Activated T-cell treated with anti-CD3 and anti-CD28 coated beads, Interleukin-2, amount 50 U/mL, for 24 hours (primary cell): ENCODE measurements around the gene HACD4.
A peak's percentile ranks its signal among the peaks of the same experiment; 100 is the strongest.

ENCODE experiments used
- DNase-seq: peaks from one replicate; pipeline ENCODE4 v3.0.0-alpha.2; 2020
- H3K27ac Mint-ChIP-seq: 2 replicates; pipeline ENCODE4 v1.8.0; 2020; ENCODE audit warnings: mild to moderate bottlenecking, mixed read lengths
- H3K27me3 Mint-ChIP-seq: 2 replicates; pipeline ENCODE4 v1.8.0; 2020; ENCODE audit warnings: mixed read lengths
- H3K36me3 Mint-ChIP-seq: 2 replicates; pipeline ENCODE4 v1.8.0; 2020; ENCODE audit warnings: low read depth, mixed read lengths
- H3K4me1 Mint-ChIP-seq: 2 replicates; pipeline ENCODE4 v1.8.0; 2020; ENCODE audit warnings: low read depth, mixed read lengths
- H3K4me3 Mint-ChIP-seq: 2 replicates; pipeline ENCODE4 v1.8.0; 2020; ENCODE audit warnings: mild to moderate bottlenecking, moderate library complexity, mixed read lengths
- H3K9me3 Mint-ChIP-seq: 2 replicates; pipeline ENCODE4 v1.8.0; 2020; ENCODE audit warnings: mixed read lengths

Gene HACD4, protein sequence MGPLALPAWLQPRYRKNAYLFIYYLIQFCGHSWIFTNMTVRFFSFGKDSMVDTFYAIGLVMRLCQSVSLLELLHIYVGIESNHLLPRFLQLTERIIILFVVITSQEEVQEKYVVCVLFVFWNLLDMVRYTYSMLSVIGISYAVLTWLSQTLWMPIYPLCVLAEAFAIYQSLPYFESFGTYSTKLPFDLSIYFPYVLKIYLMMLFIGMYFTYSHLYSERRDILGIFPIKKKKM

DNA sequence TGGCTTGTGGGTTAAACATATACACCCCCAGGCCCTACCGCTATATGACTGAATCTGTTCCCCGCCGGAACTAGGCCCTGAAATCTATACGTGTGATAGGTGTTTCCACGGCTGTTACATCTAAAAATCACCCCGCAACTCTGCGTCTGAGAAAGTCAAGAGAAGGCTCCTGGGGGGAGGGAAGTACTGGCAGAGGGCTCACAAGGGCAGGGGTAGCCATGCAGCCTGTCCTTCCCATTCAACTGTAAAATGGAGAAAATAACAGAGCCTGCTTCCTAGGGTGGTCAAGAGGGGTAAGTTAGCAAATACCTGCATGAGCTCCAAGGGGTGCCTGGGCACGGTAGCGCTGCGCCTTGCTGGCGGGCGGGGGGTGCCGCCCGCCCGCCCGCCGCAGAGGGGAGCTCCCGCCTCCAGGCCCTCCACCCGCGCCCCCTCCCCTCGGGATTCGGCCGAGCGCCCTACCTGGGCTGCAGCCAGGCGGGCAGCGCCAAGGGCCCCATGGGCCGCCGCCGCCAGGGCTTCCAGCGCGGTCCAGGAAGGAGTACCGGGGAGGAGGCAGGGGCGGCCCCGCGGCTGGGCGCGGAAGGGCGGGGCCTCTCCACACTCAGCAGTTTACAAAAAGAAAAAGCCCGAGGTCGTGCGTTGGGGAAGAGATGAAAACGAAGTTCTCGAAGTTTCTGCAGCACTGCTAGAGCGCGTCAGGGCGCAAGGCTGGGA lies at the start of gene HACD4:
HACD4 (minus strand) TSS at position 550 of the 717 bp plus-strand sequence; CDS start at position 500, 50 bp downstream.
- no peaks in the 10 kb centered on the region for H3K9me3 Mint-ChIP-seq
- peak; percentile 78 for DNase-seq
- H3K27me3 Mint-ChIP-seq = no peaks in the 10 kb centered on the region
- peak within 1 kb of the TSS; percentile 70 for H3K4me3 Mint-ChIP-seq
- peaks cover 11% of the 10 kb centered on the region for H3K36me3 Mint-ChIP-seq
- peak within 1 kb of the TSS; percentile 82 for H3K27ac Mint-ChIP-seq
- H3K4me1 Mint-ChIP-seq = peaks cover 28% of the 10 kb centered on the region

DNA sequence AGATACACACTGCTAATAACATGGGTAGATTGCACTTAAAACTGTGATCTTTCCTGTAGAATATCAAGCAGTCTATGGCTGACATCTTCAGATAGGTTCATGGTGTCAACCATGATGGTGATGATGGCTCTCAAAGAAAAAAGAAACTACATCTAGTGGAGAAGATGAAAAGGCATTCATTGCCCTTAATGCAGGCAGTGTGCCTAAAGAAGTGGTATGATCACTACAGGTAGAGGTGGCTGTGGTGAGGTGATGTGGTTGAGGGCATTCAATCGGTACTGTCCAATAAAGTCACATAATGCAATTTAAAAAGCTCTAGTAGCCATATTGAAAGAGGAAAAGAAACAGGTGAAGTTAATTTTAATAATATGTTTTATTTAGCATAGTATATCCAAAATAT lies 49.4 kb upstream of the HACD4 start:
- Mint-ChIP-seq H3K36me3 (peaks cover 1% of the 10 kb centered on the region), H3K27me3 (no peaks in the 10 kb centered on the region), H3K4me3 (no peak overlapping the region), H3K9me3 (no peaks in the 10 kb centered on the region), H3K4me1 (peaks cover 27% of the 10 kb centered on the region), H3K27ac (no peak overlapping the region)
- DNase-seq = no peak

DNA sequence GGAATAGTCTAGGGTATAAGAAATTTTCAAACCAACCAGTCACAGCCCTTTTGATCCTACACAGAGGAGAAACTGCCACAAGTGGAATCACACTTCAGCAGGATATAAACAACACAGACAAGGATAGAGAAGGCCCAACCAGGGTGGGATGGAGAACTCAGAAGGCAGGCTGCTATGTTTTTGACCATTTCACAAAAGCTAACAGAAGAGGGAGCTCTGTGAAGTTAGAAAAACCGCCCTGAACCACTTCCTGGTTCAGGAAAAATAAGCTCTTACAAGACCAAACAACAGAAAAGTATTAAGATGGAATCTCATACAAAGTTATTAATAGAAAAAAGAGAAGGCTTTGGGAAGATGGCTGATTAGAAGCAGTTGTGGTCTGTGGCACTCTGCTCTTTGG lies 47.3 kb upstream of the HACD4 start:
- H3K4me1 Mint-ChIP-seq = peaks cover 27% of the 10 kb centered on the region
- no peak overlapping the region for H3K27ac Mint-ChIP-seq
- no peak for DNase-seq
- no peaks in the 10 kb centered on the region for H3K27me3 Mint-ChIP-seq
- no peaks in the 10 kb centered on the region for H3K36me3 Mint-ChIP-seq
- no peaks in the 10 kb centered on the region for H3K9me3 Mint-ChIP-seq
- H3K4me3 Mint-ChIP-seq = no peak overlapping the region

DNA sequence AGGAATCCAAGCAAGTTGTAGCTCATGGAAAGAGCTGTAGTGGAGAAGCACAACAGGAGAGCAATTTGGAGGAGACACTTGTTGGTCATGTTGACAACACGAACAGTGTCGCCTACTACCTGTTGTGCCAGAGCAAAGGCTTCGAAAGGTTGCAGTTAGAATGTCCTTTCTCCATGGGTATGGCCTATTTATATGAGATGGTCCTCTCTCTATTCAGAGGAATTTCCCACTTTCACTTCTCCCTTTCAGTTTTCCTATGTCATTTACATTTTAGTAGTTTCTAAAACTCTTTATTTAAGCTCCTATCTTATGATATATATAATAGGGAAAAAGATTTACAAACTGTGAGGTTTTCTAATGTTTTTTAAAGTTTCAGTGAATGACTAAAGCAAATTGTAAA lies 46.3 kb upstream of the HACD4 start, which contains the start of gene IFNB1:
IFNB1 (minus strand) TSS at position 162 of the 400 bp plus-strand sequence; CDS start at position 89, 73 bp downstream.
- no peaks in the 10 kb centered on the region for H3K36me3 Mint-ChIP-seq
- H3K27ac Mint-ChIP-seq = no peak within 1 kb of the TSS

DNA sequence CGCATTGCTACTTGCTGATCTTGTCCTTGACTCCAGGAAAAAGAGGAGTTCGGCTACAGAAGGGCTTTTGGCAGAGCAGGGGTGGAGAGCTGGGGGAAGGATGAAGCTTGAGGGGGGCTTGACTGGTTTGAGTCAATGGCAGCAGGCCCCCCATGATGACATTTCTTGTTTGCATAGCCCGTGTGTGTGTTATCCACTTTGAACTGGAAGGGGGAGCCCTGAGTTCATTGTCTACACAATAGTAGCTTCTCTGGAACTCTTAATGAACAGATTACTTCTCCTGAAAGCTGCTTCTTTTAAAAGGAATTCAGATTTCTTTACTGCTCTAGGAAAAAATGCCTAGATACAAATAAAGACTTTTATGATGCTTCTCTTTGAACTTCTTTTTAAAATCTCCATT lies 44.0 kb upstream of the HACD4 start:
- no peaks in the 10 kb centered on the region for H3K9me3 Mint-ChIP-seq
- H3K27me3 Mint-ChIP-seq = no peaks in the 10 kb centered on the region
- peaks cover 4% of the 10 kb centered on the region for H3K4me1 Mint-ChIP-seq
- no peak overlapping the region for H3K4me3 Mint-ChIP-seq
- no peak for DNase-seq
- no peaks in the 10 kb centered on the region for H3K36me3 Mint-ChIP-seq
- no peak overlapping the region for H3K27ac Mint-ChIP-seq

More for the DNA sequence above, 46.3 kb upstream of the HACD4 start, which contains the start of gene IFNB1:
- Mint-ChIP-seq H3K4me3 (no peak within 1 kb of the TSS), H3K27me3 (no peaks in the 10 kb centered on the region), H3K4me1 (peaks cover 23% of the 10 kb centered on the region), H3K9me3 (no peaks in the 10 kb centered on the region)
- no peak for DNase-seq

DNA sequence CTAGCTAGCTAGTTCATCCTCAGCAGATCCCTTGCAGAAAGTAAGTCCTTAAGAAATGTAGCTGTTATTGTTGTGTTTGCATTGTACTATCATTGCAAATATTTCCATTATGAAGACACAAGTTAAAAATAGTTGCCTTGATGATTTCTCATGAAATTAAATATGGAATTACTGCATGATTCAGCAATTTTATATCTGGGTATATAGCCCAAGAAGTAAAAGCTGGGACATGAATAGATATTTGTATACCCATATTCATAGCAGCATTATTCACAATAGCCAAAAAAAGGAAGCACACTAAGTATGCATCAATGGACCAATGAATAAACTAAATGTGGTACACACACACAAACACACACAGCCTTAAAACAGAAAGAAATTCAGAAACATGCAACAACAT lies 39.5 kb upstream of the HACD4 start:
- no peaks in the 10 kb centered on the region for H3K9me3 Mint-ChIP-seq
- DNase-seq = no peak
- H3K4me1 Mint-ChIP-seq = no peaks in the 10 kb centered on the region
- H3K36me3 Mint-ChIP-seq = no peaks in the 10 kb centered on the region
- H3K27me3 Mint-ChIP-seq = no peaks in the 10 kb centered on the region
- no peak overlapping the region for H3K27ac Mint-ChIP-seq
- H3K4me3 Mint-ChIP-seq = no peak overlapping the region

DNA sequence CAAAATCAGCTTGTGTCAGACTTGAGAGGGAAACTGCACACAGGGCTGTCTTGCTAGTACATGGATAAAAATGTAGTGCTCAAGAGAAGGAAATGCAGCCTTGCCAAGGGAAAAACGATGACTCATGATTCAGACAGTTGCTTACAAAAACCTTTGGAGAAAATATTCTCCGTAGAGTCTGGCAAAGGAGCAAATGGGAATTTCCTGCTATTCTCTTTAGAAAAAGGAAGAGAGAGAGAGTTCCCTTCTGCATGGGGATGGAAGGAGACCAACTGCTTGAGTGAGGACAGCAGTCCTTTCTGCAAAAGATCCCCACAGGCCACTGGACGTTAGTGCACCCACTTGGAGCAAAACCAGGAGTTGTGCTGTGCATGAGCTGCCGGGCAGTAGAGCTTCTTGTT lies 38.7 kb upstream of the HACD4 start:
- Mint-ChIP-seq H3K27me3 (no peaks in the 10 kb centered on the region), H3K9me3 (no peaks in the 10 kb centered on the region), H3K4me3 (no peak overlapping the region), H3K4me1 (no peaks in the 10 kb centered on the region), H3K27ac (no peak overlapping the region), H3K36me3 (no peaks in the 10 kb centered on the region)
- no peak for DNase-seq

DNA sequence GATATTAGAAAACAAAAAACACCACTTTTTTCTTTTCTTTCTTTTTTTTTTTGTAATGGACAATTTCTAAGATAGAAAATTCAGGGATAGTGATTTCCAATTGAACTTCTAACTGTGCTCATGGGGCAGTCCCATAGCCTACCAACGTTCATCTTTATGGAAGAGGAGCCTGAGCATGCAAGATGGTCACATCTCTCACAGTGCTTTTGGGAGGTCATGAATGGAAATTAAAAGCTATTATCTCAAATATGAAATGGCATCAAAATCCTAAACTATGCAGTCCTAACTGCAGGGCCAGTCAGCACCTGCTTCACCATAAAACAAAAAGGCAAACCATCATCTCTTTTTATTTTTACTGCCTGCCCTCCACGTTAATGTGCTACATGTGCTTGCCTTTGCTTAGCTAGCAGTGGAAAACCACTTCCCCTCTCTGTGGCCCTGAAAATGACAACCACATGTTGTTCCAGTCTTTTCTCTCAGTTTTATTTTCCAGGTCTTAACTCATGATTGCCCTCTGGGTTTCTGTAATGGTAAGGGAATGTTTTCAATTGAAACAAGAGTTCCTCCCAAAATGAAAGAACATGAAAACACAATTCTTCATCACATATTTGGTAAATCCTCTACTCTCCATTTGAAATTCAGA lies 29.6 kb upstream of the HACD4 start:
- H3K4me1 Mint-ChIP-seq = peaks cover 17% of the 10 kb centered on the region
- no peaks in the 10 kb centered on the region for H3K27me3 Mint-ChIP-seq
- H3K4me3 Mint-ChIP-seq = no peak overlapping the region
- no peaks in the 10 kb centered on the region for H3K9me3 Mint-ChIP-seq
- H3K27ac Mint-ChIP-seq = peak overlapping the region; percentile 27
- DNase-seq = no peak
- no peaks in the 10 kb centered on the region for H3K36me3 Mint-ChIP-seq

DNA sequence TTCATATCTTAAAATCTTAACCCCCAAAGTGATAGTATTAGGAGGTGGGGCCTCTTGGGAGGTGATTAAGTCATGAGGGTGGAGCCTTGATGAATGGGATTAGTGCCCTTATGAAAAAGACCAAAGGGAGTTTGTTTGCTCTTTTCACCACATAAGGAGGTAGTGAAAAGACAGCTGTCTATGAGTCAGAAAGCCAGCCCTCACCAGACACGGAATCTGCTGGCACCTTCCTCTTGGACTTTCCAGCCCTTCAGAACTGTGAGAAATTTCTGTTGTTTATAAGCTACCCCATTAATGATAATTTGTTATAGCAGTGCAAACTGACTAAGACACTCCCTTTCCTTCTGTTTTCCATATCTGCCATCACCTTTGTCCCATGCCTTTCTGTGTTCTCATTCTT lies 25.5 kb upstream of the HACD4 start:
- Mint-ChIP-seq H3K4me3 (no peak overlapping the region), H3K9me3 (no peaks in the 10 kb centered on the region), H3K36me3 (no peaks in the 10 kb centered on the region), H3K4me1 (peaks cover 17% of the 10 kb centered on the region), H3K27ac (no peak overlapping the region), H3K27me3 (no peaks in the 10 kb centered on the region)
- no peak for DNase-seq

DNA sequence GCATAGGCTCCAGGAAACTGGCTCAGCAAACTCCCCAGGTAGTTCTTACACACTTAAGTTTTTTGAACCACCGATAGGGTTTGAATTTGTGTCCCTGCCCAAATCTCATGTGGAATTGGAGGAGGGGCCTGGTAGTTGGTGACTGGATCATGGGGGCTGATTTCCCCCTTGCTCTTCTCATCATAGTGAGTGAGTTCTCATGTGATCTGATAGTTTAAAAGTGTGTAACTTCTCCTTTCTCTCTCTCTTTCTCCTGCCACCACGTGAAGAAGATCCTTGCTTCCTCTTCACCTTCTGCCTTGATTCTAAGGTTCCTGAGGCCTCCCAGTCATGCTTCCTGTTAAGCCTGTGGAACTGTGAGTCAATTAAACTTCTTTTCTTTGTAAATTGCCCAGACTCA lies 22.4 kb upstream of the HACD4 start:
- no peak for DNase-seq
- Mint-ChIP-seq H3K27ac (no peak overlapping the region), H3K9me3 (no peaks in the 10 kb centered on the region), H3K4me3 (no peak overlapping the region), H3K36me3 (no peaks in the 10 kb centered on the region), H3K4me1 (no peaks in the 10 kb centered on the region), H3K27me3 (no peaks in the 10 kb centered on the region)

DNA sequence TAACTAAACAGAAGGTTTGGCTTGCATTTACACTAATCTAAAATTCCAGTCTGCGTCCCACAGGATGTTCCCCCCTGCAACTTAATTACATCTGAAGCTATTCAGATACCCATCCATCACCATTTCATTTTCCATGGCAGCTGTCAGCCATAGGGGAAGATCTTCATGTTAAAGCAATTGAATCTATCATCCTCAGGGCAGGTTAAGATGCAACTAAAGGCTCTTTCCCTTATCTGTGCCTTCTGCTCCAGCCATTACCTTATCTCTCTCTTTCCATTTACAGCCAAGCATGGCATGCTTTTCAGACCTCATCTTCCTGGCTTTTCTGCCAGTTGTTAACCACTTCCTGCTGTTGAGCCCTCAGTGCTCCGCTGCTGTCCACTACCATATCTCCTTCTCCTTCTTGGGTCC lies 15.8 kb upstream of the HACD4 start:
- Mint-ChIP-seq H3K36me3 (no peaks in the 10 kb centered on the region), H3K9me3 (no peaks in the 10 kb centered on the region), H3K4me1 (no peaks in the 10 kb centered on the region), H3K27me3 (no peaks in the 10 kb centered on the region), H3K27ac (no peak overlapping the region), H3K4me3 (no peak overlapping the region)
- DNase-seq = no peak

DNA sequence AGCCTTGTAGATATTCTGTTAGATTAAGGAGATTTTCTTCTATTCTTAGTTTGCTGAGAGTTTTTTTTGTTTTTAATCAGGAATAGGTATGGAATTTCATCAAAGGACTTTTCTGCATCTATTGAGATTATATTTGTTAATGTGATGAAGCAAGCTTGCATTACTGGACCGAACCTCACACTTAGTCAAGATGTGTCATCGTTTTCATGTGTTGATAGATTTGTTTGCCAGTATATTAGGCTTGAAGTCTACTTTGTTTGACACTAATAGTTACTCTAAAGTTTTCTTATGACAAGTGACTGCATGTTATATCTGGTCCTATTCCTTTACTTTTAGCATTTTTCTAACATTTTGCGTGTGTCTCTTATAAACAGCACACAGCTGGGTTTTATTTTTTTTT lies 12.4 kb upstream of the HACD4 start:
- no peaks in the 10 kb centered on the region for H3K9me3 Mint-ChIP-seq
- no peak overlapping the region for H3K27ac Mint-ChIP-seq
- no peak overlapping the region for H3K4me3 Mint-ChIP-seq
- H3K36me3 Mint-ChIP-seq = no peaks in the 10 kb centered on the region
- H3K27me3 Mint-ChIP-seq = no peaks in the 10 kb centered on the region
- H3K4me1 Mint-ChIP-seq = peaks cover 6% of the 10 kb centered on the region
- DNase-seq = no peak

DNA sequence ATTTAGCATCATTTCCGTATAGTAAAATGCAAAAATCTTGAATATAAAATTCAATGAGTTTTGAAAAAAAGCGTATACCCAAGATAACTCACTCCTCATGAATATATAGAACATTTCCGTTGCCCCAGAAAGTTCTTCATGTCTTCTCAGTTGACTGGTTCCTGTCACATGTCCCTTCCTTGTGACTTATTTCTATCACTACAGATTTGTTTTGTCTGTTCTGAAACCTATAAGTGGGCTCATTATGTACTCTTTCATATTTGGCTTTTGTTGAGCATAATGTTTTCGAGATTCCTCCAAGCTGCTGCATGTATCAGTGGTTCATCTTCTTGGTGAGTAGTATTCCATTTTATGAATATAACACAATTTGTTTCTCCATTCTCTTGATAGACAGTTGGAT lies 11.0 kb upstream of the HACD4 start:
- H3K36me3 Mint-ChIP-seq = no peaks in the 10 kb centered on the region
- H3K4me3 Mint-ChIP-seq = no peak overlapping the region
- peaks cover 8% of the 10 kb centered on the region for H3K4me1 Mint-ChIP-seq

DNA sequence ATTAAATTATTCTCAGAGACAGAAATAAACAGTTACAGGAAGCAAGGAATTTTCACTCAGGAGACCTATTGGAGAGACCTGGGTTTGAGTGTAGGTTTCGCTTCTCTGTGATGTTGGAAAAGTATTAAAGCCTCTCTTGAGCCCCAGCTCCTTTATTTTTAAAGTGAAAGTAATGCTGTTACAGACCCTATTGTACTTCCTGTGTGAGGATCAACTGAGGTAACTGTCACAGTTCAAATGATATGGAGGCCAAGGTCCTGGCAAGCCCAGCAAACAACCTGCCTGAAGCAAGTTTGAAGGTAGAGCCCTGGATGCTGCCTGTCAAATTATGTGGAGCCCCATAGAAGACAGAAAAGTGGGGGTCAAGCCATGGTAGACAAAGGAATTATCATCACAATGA lies 7.9 kb upstream of the HACD4 start:
- Mint-ChIP-seq H3K9me3 (no peaks in the 10 kb centered on the region), H3K36me3 (no peaks in the 10 kb centered on the region), H3K27ac (no peak overlapping the region), H3K4me3 (no peak overlapping the region), H3K4me1 (peaks cover 8% of the 10 kb centered on the region), H3K27me3 (no peaks in the 10 kb centered on the region)
- no peak for DNase-seq

More for the DNA sequence above, 11.0 kb upstream of the HACD4 start:
- Mint-ChIP-seq H3K9me3 (no peaks in the 10 kb centered on the region), H3K27me3 (no peaks in the 10 kb centered on the region), H3K27ac (no peak overlapping the region)
- DNase-seq = no peak

DNA sequence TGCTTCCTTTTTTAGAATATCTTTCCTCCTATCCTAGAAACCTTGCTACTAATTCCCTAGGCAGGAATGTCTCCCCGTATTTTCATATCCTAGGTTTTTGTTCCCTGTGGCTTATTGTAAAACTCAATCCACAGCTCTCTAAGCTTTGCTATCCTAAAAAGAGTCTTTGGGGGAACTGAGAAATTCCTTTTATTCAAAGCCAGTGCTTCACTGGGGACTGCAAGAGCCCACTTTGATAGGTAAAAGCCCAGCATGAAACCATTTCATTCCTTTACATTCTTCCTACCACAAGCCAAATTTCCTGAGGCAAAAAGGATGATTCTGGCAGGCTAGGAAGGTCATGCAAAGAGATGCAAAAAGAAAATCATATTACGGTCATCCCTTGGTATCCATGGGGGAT lies 5.8 kb upstream of the HACD4 start:
- Mint-ChIP-seq H3K27me3 (no peaks in the 10 kb centered on the region), H3K4me3 (no peak overlapping the region), H3K27ac (no peak overlapping the region), H3K4me1 (peaks cover 16% of the 10 kb centered on the region), H3K36me3 (no peaks in the 10 kb centered on the region), H3K9me3 (no peaks in the 10 kb centered on the region)
- no peak for DNase-seq
